AG09309 (cell line): ENCODE results near the gene PRSS57.
"Not testable (repeated sequence)": the region's sequence is repeated elsewhere in the genome, so short reads cannot be mapped to it uniquely, and the experiment has no call there.

Experiments
- DNase-seq: peaks from one replicate; pipeline ENCODE4 v3.0.0-alpha.2; 2010; ENCODE audit warnings: low read depth
- H3K4me3 ChIP-seq: 2 replicates; pipeline ENCODE4 v1.5.1; 2011; ENCODE audit warnings: mild to moderate bottlenecking, low read depth, low read length, moderate library complexity; ENCODE audit not compliant: control insufficient read depth
- CTCF ChIP-seq: IDR thresholded peaks from 2 replicates; pipeline ENCODE4 v1.5.1; 2011; ENCODE audit warnings: mild to moderate bottlenecking, low read depth, low read length, inconsistent platforms; ENCODE audit not compliant: insufficient read depth, control insufficient read depth; ENCODE audit errors: missing control alignments

PRSS57 gene

GRCh38 chr19:695352-695949 is at the start of gene PRSS57:
Gene PRSS57 (minus strand): TSS chr19:695452. CDS start chr19:695430, 22 bp downstream.
- no peak for TF ChIP-seq CTCF
- H3K4me3 ChIP-seq: no peak within 1 kb of the TSS
- DNase-seq: no peak

- H3K4me3 ChIP-seq: no peak overlapping the region
- no peak for DNase-seq
- TF ChIP-seq CTCF: no peak
These were observed 48.0 kb upstream of the PRSS57 start for GRCh38 chr19:743168-743687.

GRCh38 chr19:742540-743075 is 47.4 kb upstream of the PRSS57 start:
- no peak for TF ChIP-seq CTCF
- no peak for DNase-seq
- H3K4me3 ChIP-seq: no peak overlapping the region

GRCh38 chr19:741506-742131 is 46.4 kb upstream of the PRSS57 start:
- H3K4me3 ChIP-seq: no peak overlapping the region
- no peak for TF ChIP-seq CTCF
- DNase-seq: no peak

GRCh38 chr19:740816-741505 is 45.7 kb upstream of the PRSS57 start:
- not testable (repeated sequence) for H3K4me3 ChIP-seq, DNase-seq

- no peak for TF ChIP-seq CTCF
- DNase-seq: no peak
- no peak overlapping the region for H3K4me3 ChIP-seq
These were observed 44.9 kb upstream of the PRSS57 start for GRCh38 chr19:739998-740715.
